HT1080 (cell line): ENCODE results near the gene PGBD5. TPM values are rescaled to one million over a fixed set of nuclear protein-coding genes. Genes with fewer than 3 reads are reported as not detected.

Experiments
- DNase-seq: peaks from one replicate; pipeline ENCODE4 v3.0.0-alpha.2; 2015; ENCODE audit warnings: low read depth
- total RNA-seq: library from RNA; depleted of rRNA; stranded (reverse); fragments of >200 nt; shearing (Covaris generic); gene quantifications from 2 replicates; pipeline ENCODE4 v1.2.3, GENCODE V29; 2014

Gene PGBD5
- total RNA-seq, 1 experiment from 2014 or later: 3.6 TPM

GRCh38 chr1:230307213-230307612 is 118.9 kb downstream of the PGBD5 start:
- DNase-seq: peak; percentile 78

- no peak for DNase-seq
These were observed 120.0 kb downstream of the PGBD5 start for GRCh38 chr1:230306169-230306568.

- DNase-seq: peak; percentile 84
These were observed 122.3 kb downstream of the PGBD5 start for GRCh38 chr1:230303822-230304221.

- DNase-seq: no peak
These were observed 123.1 kb downstream of the PGBD5 start for GRCh38 chr1:230303069-230303468.

GRCh38 chr1:230301822-230302221 is 124.3 kb downstream of the PGBD5 start:
- no peak for DNase-seq

GRCh38 chr1:230301322-230301721 is 124.8 kb downstream of the PGBD5 start:
- DNase-seq: no peak

GRCh38 chr1:230300322-230301301 is 125.5 kb downstream of the PGBD5 start:
- no peak for DNase-seq

GRCh38 chr1:230299191-230300006 is 126.7 kb downstream of the PGBD5 start:
- no peak for DNase-seq

GRCh38 chr1:230295367-230295766 is 130.8 kb downstream of the PGBD5 start:
- DNase-seq: no peak

- DNase-seq: no peak
These were observed 132.8 kb downstream of the PGBD5 start for GRCh38 chr1:230293390-230293700.

- DNase-seq: no peak
These were observed 133.3 kb downstream of the PGBD5 start for GRCh38 chr1:230292689-230293389.

GRCh38 chr1:230291731-230292620 is 134.2 kb downstream of the PGBD5 start:
- DNase-seq: no peak

- DNase-seq: no peak
These were observed 136.8 kb downstream of the PGBD5 start for GRCh38 chr1:230289350-230289644.

- DNase-seq: peak; percentile 75
These were observed 137.3 kb downstream of the PGBD5 start for GRCh38 chr1:230288641-230289349.

GRCh38 chr1:230287674-230288315 is 138.3 kb downstream of the PGBD5 start:
- no peak for DNase-seq

- DNase-seq: no peak
These were observed 139.3 kb downstream of the PGBD5 start for GRCh38 chr1:230286890-230287269.

- no peak for DNase-seq
These were observed 139.8 kb downstream of the PGBD5 start for GRCh38 chr1:230286166-230286889.

- no peak for DNase-seq
These were observed 140.8 kb downstream of the PGBD5 start for GRCh38 chr1:230285351-230285750.

GRCh38 chr1:230284891-230285290 is 141.2 kb downstream of the PGBD5 start:
- no peak for DNase-seq
